ENCODE data around the gene GPC2.

DNA sequence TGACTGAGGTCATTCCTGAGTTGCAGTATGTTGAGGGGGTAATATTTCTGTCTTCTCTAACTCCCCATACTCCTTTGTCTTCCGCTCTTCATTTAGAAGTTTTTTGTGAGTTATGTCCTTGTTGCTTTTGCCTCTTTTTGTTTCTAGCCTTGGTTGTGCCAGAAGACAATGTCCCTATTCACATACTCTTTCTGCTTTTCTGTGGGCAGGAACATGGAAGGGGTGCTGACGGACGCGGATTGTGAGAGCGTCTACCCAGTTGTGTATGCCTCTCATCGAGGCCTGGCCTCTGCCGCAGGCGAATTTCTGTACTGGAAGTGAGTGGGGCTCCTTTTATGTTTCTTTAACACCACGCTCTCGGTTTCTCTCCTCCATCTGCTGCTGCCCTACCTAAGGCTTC is 21.1 kb upstream of the GPC2 start:
- TF ChIP-seq, protein P1, sequence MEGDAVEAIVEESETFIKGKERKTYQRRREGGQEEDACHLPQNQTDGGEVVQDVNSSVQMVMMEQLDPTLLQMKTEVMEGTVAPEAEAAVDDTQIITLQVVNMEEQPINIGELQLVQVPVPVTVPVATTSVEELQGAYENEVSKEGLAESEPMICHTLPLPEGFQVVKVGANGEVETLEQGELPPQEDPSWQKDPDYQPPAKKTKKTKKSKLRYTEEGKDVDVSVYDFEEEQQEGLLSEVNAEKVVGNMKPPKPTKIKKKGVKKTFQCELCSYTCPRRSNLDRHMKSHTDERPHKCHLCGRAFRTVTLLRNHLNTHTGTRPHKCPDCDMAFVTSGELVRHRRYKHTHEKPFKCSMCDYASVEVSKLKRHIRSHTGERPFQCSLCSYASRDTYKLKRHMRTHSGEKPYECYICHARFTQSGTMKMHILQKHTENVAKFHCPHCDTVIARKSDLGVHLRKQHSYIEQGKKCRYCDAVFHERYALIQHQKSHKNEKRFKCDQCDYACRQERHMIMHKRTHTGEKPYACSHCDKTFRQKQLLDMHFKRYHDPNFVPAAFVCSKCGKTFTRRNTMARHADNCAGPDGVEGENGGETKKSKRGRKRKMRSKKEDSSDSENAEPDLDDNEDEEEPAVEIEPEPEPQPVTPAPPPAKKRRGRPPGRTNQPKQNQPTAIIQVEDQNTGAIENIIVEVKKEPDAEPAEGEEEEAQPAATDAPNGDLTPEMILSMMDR (IDR thresholded peaks at IDR 0.05; ENCODE audit: insufficient read depth, low read length) = no peak
- TF ChIP-seq POLR2AphosphoS5 (IDR thresholded peaks at IDR 0.05; ENCODE audit: low read depth) (no peak), SPI1 (IDR thresholded peaks at IDR 0.05; ENCODE audit: borderline replicate concordance, low read depth) (no peak), GABPA (IDR thresholded peaks at IDR 0.05; ENCODE audit: low read depth) (no peak)
- TF ChIP-seq, protein P2, sequence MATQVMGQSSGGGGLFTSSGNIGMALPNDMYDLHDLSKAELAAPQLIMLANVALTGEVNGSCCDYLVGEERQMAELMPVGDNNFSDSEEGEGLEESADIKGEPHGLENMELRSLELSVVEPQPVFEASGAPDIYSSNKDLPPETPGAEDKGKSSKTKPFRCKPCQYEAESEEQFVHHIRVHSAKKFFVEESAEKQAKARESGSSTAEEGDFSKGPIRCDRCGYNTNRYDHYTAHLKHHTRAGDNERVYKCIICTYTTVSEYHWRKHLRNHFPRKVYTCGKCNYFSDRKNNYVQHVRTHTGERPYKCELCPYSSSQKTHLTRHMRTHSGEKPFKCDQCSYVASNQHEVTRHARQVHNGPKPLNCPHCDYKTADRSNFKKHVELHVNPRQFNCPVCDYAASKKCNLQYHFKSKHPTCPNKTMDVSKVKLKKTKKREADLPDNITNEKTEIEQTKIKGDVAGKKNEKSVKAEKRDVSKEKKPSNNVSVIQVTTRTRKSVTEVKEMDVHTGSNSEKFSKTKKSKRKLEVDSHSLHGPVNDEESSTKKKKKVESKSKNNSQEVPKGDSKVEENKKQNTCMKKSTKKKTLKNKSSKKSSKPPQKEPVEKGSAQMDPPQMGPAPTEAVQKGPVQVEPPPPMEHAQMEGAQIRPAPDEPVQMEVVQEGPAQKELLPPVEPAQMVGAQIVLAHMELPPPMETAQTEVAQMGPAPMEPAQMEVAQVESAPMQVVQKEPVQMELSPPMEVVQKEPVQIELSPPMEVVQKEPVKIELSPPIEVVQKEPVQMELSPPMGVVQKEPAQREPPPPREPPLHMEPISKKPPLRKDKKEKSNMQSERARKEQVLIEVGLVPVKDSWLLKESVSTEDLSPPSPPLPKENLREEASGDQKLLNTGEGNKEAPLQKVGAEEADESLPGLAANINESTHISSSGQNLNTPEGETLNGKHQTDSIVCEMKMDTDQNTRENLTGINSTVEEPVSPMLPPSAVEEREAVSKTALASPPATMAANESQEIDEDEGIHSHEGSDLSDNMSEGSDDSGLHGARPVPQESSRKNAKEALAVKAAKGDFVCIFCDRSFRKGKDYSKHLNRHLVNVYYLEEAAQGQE (IDR thresholded peaks at IDR 0.05; ENCODE audit: insufficient replicate concordance, low read depth) = no peak
